SK-N-SH treated with all-trans-retinoic acid at 6 μM for 48 hours (cell line): ENCODE results near the gene FAM184B.

Experiments
- ATAC-seq: fragments of 200-7000 bp; cut with Tn5 transposase; 3 replicates; pipeline ENCODE4 v1.9.1; 2020; ENCODE audit warnings: mild to moderate bottlenecking, moderate library complexity
- BACH2 ChIP-seq: fragments of 250-450 bp; sonication (Bioruptor Pico); IDR thresholded peaks from 2 replicates; pipeline ENCODE4 v1.9.0; 2021; ENCODE audit warnings: mild to moderate bottlenecking, borderline replicate concordance
- CREB5 ChIP-seq: fragments of 250-450 bp; sonication (Bioruptor Pico); IDR thresholded peaks from 2 replicates; pipeline ENCODE4 v1.5.1; 2020; ENCODE audit warnings: low read depth, mild to moderate bottlenecking, moderate library complexity
- CSRNP3 ChIP-seq: fragments of 250-450 bp; sonication (Bioruptor Pico); IDR thresholded peaks from 2 replicates; pipeline ENCODE4 v1.5.1; 2021; ENCODE audit warnings: mild to moderate bottlenecking, moderate library complexity
- GLIS3 ChIP-seq: fragments of 250-450 bp; sonication (Bioruptor Pico); IDR thresholded peaks from 2 replicates; pipeline ENCODE4 v1.5.0; 2020; ENCODE audit warnings: mild to moderate bottlenecking, moderate library complexity
- ISL1 ChIP-seq: fragments of 250-450 bp; sonication (Bioruptor Pico); IDR thresholded peaks from 2 replicates; pipeline ENCODE4 v2.1.2; 2022; ENCODE audit warnings: mild to moderate bottlenecking, moderate library complexity
- PATZ1 ChIP-seq: fragments of 250-450 bp; sonication (Bioruptor Pico); IDR thresholded peaks from 2 replicates; pipeline ENCODE4 v1.8.0; 2020; ENCODE audit warnings: mild to moderate bottlenecking, moderate library complexity, borderline replicate concordance
- POU6F1 ChIP-seq: fragments of 250-450 bp; sonication (Bioruptor Pico); IDR thresholded peaks from 2 replicates; pipeline ENCODE4 v1.8.0; 2021; ENCODE audit warnings: low read depth, mild to moderate bottlenecking, moderate library complexity, borderline replicate concordance
- PPARA ChIP-seq: fragments of 250-450 bp; sonication (Bioruptor Pico); IDR thresholded peaks from 2 replicates; pipeline ENCODE4 v1.5.0; 2020; ENCODE audit warnings: mild to moderate bottlenecking, borderline replicate concordance
- SNAI2 ChIP-seq: fragments of 250-450 bp; sonication (Bioruptor Pico); IDR thresholded peaks from 2 replicates; pipeline ENCODE4 v1.5.0; 2020; ENCODE audit warnings: mild to moderate bottlenecking, moderate library complexity
- TCF4 ChIP-seq: fragments of 250-450 bp; sonication (Bioruptor Pico); IDR thresholded peaks from 2 replicates; pipeline ENCODE4 v1.8.0; 2021; ENCODE audit warnings: mild to moderate bottlenecking, moderate library complexity, borderline replicate concordance
- TSHZ2 ChIP-seq: fragments of 250-450 bp; sonication (Bioruptor Pico); IDR thresholded peaks from 2 replicates; pipeline ENCODE4 v1.5.0; 2020; ENCODE audit warnings: mild to moderate bottlenecking, moderate library complexity
- ZC3H10 ChIP-seq: fragments of 250-450 bp; sonication (Bioruptor Pico); IDR thresholded peaks from 2 replicates; pipeline ENCODE4 v1.5.1; 2021; ENCODE audit warnings: mild to moderate bottlenecking, moderate library complexity
- ZFP30 ChIP-seq: fragments of 450-650 bp; formaldehyde crosslinking; IDR thresholded peaks from 2 replicates; pipeline ENCODE4 v1.5.0; 2022; ENCODE audit warnings: mild to moderate bottlenecking, moderate library complexity
- ZNF70 ChIP-seq: fragments of 450-650 bp; formaldehyde crosslinking; IDR thresholded peaks from 2 replicates; pipeline ENCODE4 v1.5.0; 2020; ENCODE audit warnings: mild to moderate bottlenecking, moderate library complexity
- ZNF8 ChIP-seq: fragments of 450-650 bp; formaldehyde crosslinking; IDR thresholded peaks from 2 replicates; pipeline ENCODE4 v1.5.0; 2020; ENCODE audit warnings: mild to moderate bottlenecking, moderate library complexity

FAM184B gene

GRCh38 chr4:17680559-17681280 lies 100.7 kb downstream of the FAM184B start:
- TF ChIP-seq ZFP30 (CRISPR knock-in tag) (no peak), ZC3H10 (CRISPR knock-in tag) (no peak), ZNF8 (CRISPR knock-in tag) (no peak)
- TF ChIP-seq, all 23 proteins: peak for 0
- no peak for ATAC-seq

GRCh38 chr4:17670423-17670822 lies 111.0 kb downstream of the FAM184B start:
- ATAC-seq = peak; percentile 54; the same call in 1 of the 3 replicates
- TF ChIP-seq PPARA (CRISPR knock-in tag) (no peak), TSHZ2 (CRISPR knock-in tag) (peak; percentile 91), ZNF70 (CRISPR knock-in tag) (peak; percentile 44), BACH2 (CRISPR knock-in tag) (no peak), CSRNP3 (CRISPR knock-in tag) (peak; percentile 49; the same call in 1 of the 2 replicates), ZNF8 (CRISPR knock-in tag) (peak; percentile 28; the same call in 1 of the 2 replicates), PATZ1 (no peak), GLIS3 (CRISPR knock-in tag) (no peak), TCF4 (CRISPR knock-in tag) (peak; percentile 89), CREB5 (CRISPR knock-in tag) (peak; percentile 32; the same call in 1 of the 2 replicates), ZC3H10 (CRISPR knock-in tag) (no peak), ISL1 (CRISPR knock-in tag) (peak; percentile 92)
- TF ChIP-seq, all 23 proteins: peak for 7

- ATAC-seq = no peak
- TF ChIP-seq BACH2 (CRISPR knock-in tag) = no peak
- no peak for TF ChIP-seq GLIS3 (CRISPR knock-in tag)
- TF ChIP-seq POU6F1 (CRISPR knock-in tag) = no peak
- no peak for TF ChIP-seq TCF4 (CRISPR knock-in tag)
- TF ChIP-seq CSRNP3 (CRISPR knock-in tag) = no peak
- no peak for TF ChIP-seq CREB5 (CRISPR knock-in tag)
- no peak for TF ChIP-seq SNAI2 (CRISPR knock-in tag)
- no peak for TF ChIP-seq ZFP30 (CRISPR knock-in tag)
These were observed 113.7 kb downstream of the FAM184B start for GRCh38 chr4:17667653-17668201.
